K562 (cell line): ENCODE measurements around the gene TCF12. TPM values are rescaled to one million over a fixed set of nuclear protein-coding genes. Genes with fewer than 3 reads are reported as not detected.

Source experiments
- ATAC-seq: fragments of 200-7000 bp; cut with Tn5 transposase; 3 replicates; pipeline ENCODE4 v1.9.1; 2020; ENCODE audit warnings: moderate library complexity
- BruUV-seq: library from RNA; stranded (reverse); fragments of 400-500 nt; replicated peaks from 2 replicates; lab custom pipeline; 2021; lab: Mats Ljungman, UMichigan
- CTCF ChIA-PET: fragments of 300-600 bp; formaldehyde crosslinking; extraction: SDS; loops from one replicate; lab custom pipeline; 2021; ENCODE audit warnings: low intra/inter-chr PET ratio; lab: Yijun Ruan, JAX
- POLR2A ChIA-PET: fragments of 300-600, 350-650 bp; sonication (Branson Sonifier 250); formaldehyde crosslinking; extraction: SDS; loops from one replicate; lab custom pipeline; 2021; ENCODE audit warnings: antibody characterized with exemption, inconsistent platforms; lab: Yijun Ruan, JAX
- DNase-seq, 4 experiments: peaks; one replicate each; pipeline versions ENCODE4 v3.0.0 to v3.0.0-alpha.2; 2011 to 2018; ENCODE audit warnings: low spot score in 3 of 4, mixed read lengths in 3 of 4; ENCODE audit errors: extremely low read depth in 1 of 4
- FAIRE-seq: peaks from 2 replicates; lab custom pipeline; 2011; peaks lifted over from hg19 to GRCh38; lab: Jason Lieb, UNC
- H2AFZ ChIP-seq: 2 replicates; pipeline ENCODE4 v1.6.0; 2011; ENCODE audit warnings: low read depth, low read length, control low read depth, inconsistent platforms
- H3K27ac ChIP-seq: fragments of 200-600 bp; 3 replicates; pipeline ENCODE4 v1.8.0; 2011; ENCODE audit warnings: low read depth, mild to moderate bottlenecking, control low read depth, inconsistent platforms, low read length, moderate library complexity, mixed read lengths; ENCODE audit errors: extremely low read depth
- H3K27me3 ChIP-seq, 2 experiments: fragments of 300-600 bp in 1 of 2; 2 replicates in 1 of 2; 3 replicates in 1 of 2; pipeline versions ENCODE4 v1.6.0 to v1.8.0; 2011; ENCODE audit warnings: inconsistent platforms in 2 of 2, low read length in 2 of 2, mild to moderate bottlenecking in 1 of 2, mixed read lengths in 1 of 2, moderate library complexity in 1 of 2; ENCODE audit not compliant: control insufficient read depth in 2 of 2, insufficient read depth in 2 of 2
- H3K36me3 ChIP-seq: fragments of 300-600 bp; 3 replicates; pipeline ENCODE4 v1.8.0; 2011; ENCODE audit warnings: mild to moderate bottlenecking, low read length, inconsistent platforms; ENCODE audit not compliant: control insufficient read depth, insufficient read depth
- H3K4me1 ChIP-seq, 2 experiments: fragments of 200-600 bp in 1 of 2; replicated peaks in 1 of 2; 2 replicates in 1 of 2; 3 replicates in 1 of 2; pipeline versions ENCODE4 v1.5.1 to v1.8.0; 2011; ENCODE audit warnings: inconsistent platforms in 2 of 2, low read length in 2 of 2, mild to moderate bottlenecking in 1 of 2, mixed read lengths in 1 of 2, moderate library complexity in 1 of 2; ENCODE audit not compliant: control insufficient read depth in 2 of 2, insufficient read depth in 2 of 2
- H3K4me2 ChIP-seq: 2 replicates; pipeline ENCODE4 v1.6.1; 2011; ENCODE audit warnings: low read length, control low read depth, inconsistent platforms, mixed read lengths; ENCODE audit not compliant: insufficient read depth
- H3K4me3 ChIP-seq: fragments of 200-600 bp; sonication (generic), shearing (Covaris generic); 2 replicates; pipeline ENCODE4 v1.5.1; 2016; ENCODE audit warnings: control low read depth, inconsistent platforms
- H3K79me2 ChIP-seq: fragments of 200-600 bp; 3 replicates; pipeline ENCODE4 v1.8.0; 2011; ENCODE audit warnings: low read length, inconsistent platforms; ENCODE audit not compliant: control insufficient read depth, insufficient read depth
- H3K9ac ChIP-seq, 2 experiments: 2 replicates each; pipeline versions ENCODE4 v1.6.0 to v1.6.1; 2011; ENCODE audit warnings: low read depth in 2 of 2, low read length in 2 of 2, control low read depth in 1 of 2, inconsistent platforms in 1 of 2, mild to moderate bottlenecking in 1 of 2, mixed read lengths in 1 of 2; ENCODE audit not compliant: insufficient read depth in 1 of 2
- H3K9me1 ChIP-seq: one replicate; pipeline ENCODE4 v1.6.0; 2011; ENCODE audit warnings: inconsistent platforms, mild to moderate bottlenecking, low read length, moderate library complexity; ENCODE audit not compliant: control insufficient read depth, insufficient read depth
- H3K9me3 ChIP-seq: replicated peaks from 2 replicates; pipeline ENCODE4 v1.5.1; 2011; ENCODE audit warnings: low read depth, low read length, inconsistent platforms; ENCODE audit not compliant: control insufficient read depth, insufficient read depth
- H4K20me1 ChIP-seq: replicated peaks from 2 replicates; pipeline ENCODE4 v1.6.1; 2011; ENCODE audit warnings: low read length, inconsistent platforms, mixed read lengths; ENCODE audit not compliant: control insufficient read depth, insufficient read depth
- ADNP ChIP-seq: fragments of 200-800 bp; sonication (Bioruptor generic); IDR thresholded peaks from 2 replicates; pipeline ENCODE4 v1.6.1; 2016; ENCODE audit warnings: missing genetic modification characterization, missing compliant biosample characterization
- CBX8 ChIP-seq: fragments of 200-600 bp; sonication (generic); IDR thresholded peaks from 2 replicates; pipeline ENCODE4 v1.6.1; 2012; ENCODE audit warnings: borderline replicate concordance, mixed run types, low read depth, mild to moderate bottlenecking, moderate library complexity, mixed read lengths, low read length, control low read depth, inconsistent platforms; ENCODE audit not compliant: poor library complexity, severe bottlenecking; ENCODE audit errors: extremely low read depth
- EHMT2 ChIP-seq: fragments of 450-650 bp; IDR thresholded peaks from 2 replicates; pipeline ENCODE4 v1.6.1; 2018; ENCODE audit warnings: antibody characterized with exemption
- EWSR1 ChIP-seq: fragments of 450-650 bp; IDR thresholded peaks from 2 replicates; pipeline ENCODE4 v1.6.1; 2018; ENCODE audit warnings: borderline replicate concordance, mild to moderate bottlenecking, low read depth, moderate library complexity; ENCODE audit not compliant: partially characterized antibody
- FOXO4 ChIP-seq: fragments of 450-650 bp; formaldehyde crosslinking; IDR thresholded peaks from 2 replicates; pipeline ENCODE4 v1.4.0; 2020; ENCODE audit warnings: mild to moderate bottlenecking, moderate library complexity
- PCBP2 ChIP-seq: fragments of 200-400 bp; formaldehyde crosslinking; IDR thresholded peaks from 2 replicates; pipeline ENCODE4 v1.6.1; 2018; ENCODE audit warnings: low read length, low read depth, mild to moderate bottlenecking, moderate library complexity; ENCODE audit not compliant: poor library complexity, severe bottlenecking
- ZBTB2 ChIP-seq: fragments of 450-650 bp; IDR thresholded peaks from 2 replicates; pipeline ENCODE4 v1.6.1; 2016; ENCODE audit warnings: antibody characterized with exemption
- ZNF395 ChIP-seq: fragments of 200-800 bp; sonication (Bioruptor generic); IDR thresholded peaks from 2 replicates; pipeline ENCODE4 v1.6.1; 2017; ENCODE audit warnings: missing genetic modification characterization, missing compliant biosample characterization
- WGBS: fragments of 100-300 bp; shearing (Covaris generic); methylation state at CpG from one replicate; pipeline ENCODE4 v1.1.6; 2016; ENCODE audit warnings: low coverage, mixed read lengths; ENCODE audit not compliant: insufficient coverage; ENCODE audit errors: missing lambda C conversion rate; 5-methylcytosine and 5-hydroxymethylcytosine counted together
- in situ Hi-C: fragments of 300-500 bp; cut with MboI; formaldehyde crosslinking; loops from 4 replicates; pipeline ENCODE4 v1.15.0; 2018; ENCODE audit warnings: inconsistent platforms, mixed read lengths
- intact Hi-C: fragments of 100-400 bp; cut with micrococcal nuclease; formaldehyde crosslinking; loops from 2 replicates; pipeline ENCODE4 v1.14.2; 2022
- polyA plus RNA-seq, 8 experiments: library from polyadenylated mRNA; depleted of rRNA in 4 of 8; stranded (reverse) in 5 of 8; unstranded in 3 of 8; fragments of >200 nt; fragmentation: Nextera tagmentation in 2 of 8; fragmentation: Illumina TruSeq in 1 of 8; extraction: Ambion mirVana in 2 of 8; extraction: Trizol in 1 of 8; gene quantifications; 2 replicates each; pipeline versions ENCODE4 v1.2.1 to v1.2.3, GENCODE V29; 2011 to 2014; ENCODE audit warnings: inconsistent platforms in 1 of 8, missing spikeins in 1 of 8
- total RNA-seq, 7 experiments: library from RNA; depleted of rRNA in 6 of 7; stranded (reverse); fragments of >200 nt in 6 of 7; fragmentation: Illumina TruSeq in 2 of 7; extraction: Trizol in 2 of 7; gene quantifications; 2 replicates each; pipeline versions ENCODE4 v1.2.1 to v1.2.3, GENCODE V29; 2011 to 2021; ENCODE audit warnings: low replicate concordance in 1 of 7

The TCF12 gene
- total and polyA plus RNA-seq, 9 of the 15 experiments (the other 6 are each of a cell fraction or from before 2014, with no cell fraction given), result 10.5 to 132 (median 52.9) TPM

GRCh38 chr15:57221134-57221533 is 302.7 kb downstream of the TCF12 start:
- Histone ChIP-seq H3K9me3 (no peaks in the 10 kb centered on the region), H3K4me2 (no peak overlapping the region), H3K9me1 (no peaks in the 10 kb centered on the region), H3K36me3 (no peaks in the 10 kb centered on the region), H3K9ac (no peak overlapping the region), H3K4me3 (no peak overlapping the region), H4K20me1 (no peaks in the 10 kb centered on the region), H3K27me3 (no peaks in the 10 kb centered on the region), H3K4me1 (peaks cover 3 to 15% of the 10 kb centered on the region in 2 experiments; a peak in 2 of 5 replicates), H2AFZ (no peak overlapping the region), H3K27ac (no peak overlapping the region), H3K79me2 (peaks cover 34% of the 10 kb centered on the region)
- POLR2A ChIA-PET, result interaction anchor here (0.6 kb wide), 2 partner anchors 366 to 724 kb away, joined by 3 read pairs; no protein-coding TSS in a partner anchor
- FAIRE-seq (no peak), DNase-seq (no peak), ATAC-seq (no peak)
- intact Hi-C loops (loop anchor here (5.0 kb wide), 2 partner anchors 101 to 334 kb away; no protein-coding TSS in a partner anchor), in situ Hi-C loops (no loop called here)
- WGBS, result 0% methylated on average over 1 of the region's 1 CpG
- no peak for TF ChIP-seq ZNF395 (CRISPR knock-in tag)
- TF ChIP-seq PCBP2, result no peak
- TF ChIP-seq FOXO4, result no peak
- TF ChIP-seq ZBTB2, result no peak
- no peak for TF ChIP-seq EHMT2
- no peak for TF ChIP-seq EWSR1
- no peak for TF ChIP-seq ADNP
- TF ChIP-seq CBX8, result no peak
- BruUV-seq, result no TSS peak
- CTCF ChIA-PET, result no interaction called here
